ENCODE results near the gene BDKRB2.

DNA sequence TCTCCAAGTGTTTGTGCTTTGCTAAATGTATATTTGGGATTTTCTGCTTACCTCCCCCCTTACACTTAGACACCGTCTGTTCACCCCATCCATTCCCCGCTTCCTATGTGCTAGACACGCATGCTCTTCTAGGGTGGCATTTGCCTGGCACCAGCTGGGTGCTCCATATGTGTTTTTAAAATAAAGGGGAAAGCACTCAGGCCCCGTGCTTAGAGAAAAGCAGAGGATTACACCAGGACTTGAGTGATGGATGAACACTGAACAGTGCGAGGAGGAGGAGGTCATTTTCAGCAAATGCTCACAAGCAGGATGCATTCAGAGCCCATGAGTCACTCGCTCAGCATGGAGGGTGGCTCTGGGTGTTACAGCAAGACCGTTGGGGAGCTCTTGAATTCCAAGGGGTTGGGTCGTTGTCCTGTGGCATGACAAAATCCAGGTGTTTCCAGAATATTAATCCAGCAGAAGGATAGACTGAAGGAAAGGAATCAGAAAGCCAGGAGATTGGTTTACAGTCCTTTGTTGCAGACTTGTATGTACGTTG, 48.4 kb downstream of the BDKRB2 start:
- TF ChIP-seq, protein P1, sequence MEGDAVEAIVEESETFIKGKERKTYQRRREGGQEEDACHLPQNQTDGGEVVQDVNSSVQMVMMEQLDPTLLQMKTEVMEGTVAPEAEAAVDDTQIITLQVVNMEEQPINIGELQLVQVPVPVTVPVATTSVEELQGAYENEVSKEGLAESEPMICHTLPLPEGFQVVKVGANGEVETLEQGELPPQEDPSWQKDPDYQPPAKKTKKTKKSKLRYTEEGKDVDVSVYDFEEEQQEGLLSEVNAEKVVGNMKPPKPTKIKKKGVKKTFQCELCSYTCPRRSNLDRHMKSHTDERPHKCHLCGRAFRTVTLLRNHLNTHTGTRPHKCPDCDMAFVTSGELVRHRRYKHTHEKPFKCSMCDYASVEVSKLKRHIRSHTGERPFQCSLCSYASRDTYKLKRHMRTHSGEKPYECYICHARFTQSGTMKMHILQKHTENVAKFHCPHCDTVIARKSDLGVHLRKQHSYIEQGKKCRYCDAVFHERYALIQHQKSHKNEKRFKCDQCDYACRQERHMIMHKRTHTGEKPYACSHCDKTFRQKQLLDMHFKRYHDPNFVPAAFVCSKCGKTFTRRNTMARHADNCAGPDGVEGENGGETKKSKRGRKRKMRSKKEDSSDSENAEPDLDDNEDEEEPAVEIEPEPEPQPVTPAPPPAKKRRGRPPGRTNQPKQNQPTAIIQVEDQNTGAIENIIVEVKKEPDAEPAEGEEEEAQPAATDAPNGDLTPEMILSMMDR (IDR thresholded peaks at IDR 0.05) = no peak
- TF ChIP-seq POLR2AphosphoS5 (IDR thresholded peaks at IDR 0.05) = peak; percentile 44 to 83 (median 67)
- no peak for TF ChIP-seq EP300 (IDR thresholded peaks at IDR 0.05)
- no peak for TF ChIP-seq POLR2A (IDR thresholded peaks at IDR 0.05)
